Peyer's patch (tissue), 4 donors: Measurements from ENCODE around the gene NKX1-1.

ENCODE experiments used
- CTCF ChIP-seq, 6 experiments: fragments of 450-650 bp in 4 of 6; fragments of 200-600 bp in 2 of 6; sonication (generic) in 1 of 6; IDR thresholded peaks; one replicate each; pipeline ENCODE4 v1.5.1; 2017 to 2019; ENCODE audit warnings: antibody characterized with exemption in 6 of 6, mild to moderate bottlenecking in 3 of 6, moderate library complexity in 1 of 6
- POLR2A ChIP-seq, 2 donors: fragments of 450-650 bp; IDR thresholded peaks; one replicate each; pipeline ENCODE4 v1.5.1; 2017; ENCODE audit warnings: antibody characterized with exemption in 2 of 2, mild to moderate bottlenecking in 2 of 2, moderate library complexity in 2 of 2

GRCh38 chr4:1367230-1367935 lies 38.9 kb downstream of the NKX1-1 start:
- TF ChIP-seq CTCF (IDR thresholded peaks at IDR 0.05) (no peak), POLR2A (IDR thresholded peaks at IDR 0.05) (no peak)
